Kidney (tissue), 14 donors: ENCODE measurements around the gene GAS1. TPM values are rescaled to one million over a fixed set of nuclear protein-coding genes. Genes with fewer than 3 reads are reported as not detected.

Experiments
- DNase-seq, 5 donors: peaks; one replicate each; pipeline ENCODE4 v3.0.0-alpha.2; 2013 to 2020
- FAIRE-seq: peaks from 2 replicates; lab custom pipeline; 2012; peaks lifted over from hg19 to GRCh38; lab: Jason Lieb, UNC
- H3K27ac ChIP-seq, 2 donors: one replicate each; pipeline ENCODE4 v1.7.0; 2013; ENCODE audit warnings: low read depth in 2 of 2, low read length in 2 of 2, inconsistent platforms in 1 of 2
- H3K27me3 ChIP-seq: one replicate; pipeline ENCODE4 v1.7.1; 2013; ENCODE audit warnings: low read length, inconsistent platforms; ENCODE audit not compliant: control insufficient read depth, insufficient read depth
- H3K36me3 ChIP-seq, 3 donors: one replicate each; pipeline versions ENCODE4 v1.7.0 to v1.7.1; 2013; ENCODE audit warnings: low read length in 3 of 3, control low read depth in 1 of 3, inconsistent platforms in 1 of 3; ENCODE audit not compliant: insufficient read depth in 3 of 3, control insufficient read depth in 2 of 3
- H3K4me1 ChIP-seq, 3 donors: one replicate each; pipeline versions ENCODE4 v1.7.0 to v1.7.1; 2013; ENCODE audit warnings: low read length in 3 of 3, inconsistent platforms in 1 of 3, low read depth in 1 of 3; ENCODE audit not compliant: control insufficient read depth in 2 of 3, insufficient read depth in 2 of 3
- H3K4me3 ChIP-seq, 3 donors: one replicate each; pipeline versions ENCODE4 v1.7.0 to v1.8.1; 2013; ENCODE audit warnings: low read length in 3 of 3, control low read depth in 1 of 3, inconsistent platforms in 1 of 3
- H3K9ac ChIP-seq, 3 donors: one replicate each; pipeline versions ENCODE4 v1.7.0 to v1.7.1; 2013; ENCODE audit warnings: low read length in 3 of 3, control low read depth in 1 of 3, inconsistent platforms in 1 of 3
- H3K9me3 ChIP-seq, 3 donors: one replicate each; pipeline versions ENCODE4 v1.7.0 to v1.7.1; 2013; ENCODE audit warnings: low read length in 3 of 3, control low read depth in 1 of 3, inconsistent platforms in 1 of 3; ENCODE audit not compliant: control insufficient read depth in 2 of 3, insufficient read depth in 1 of 3
- CTCF ChIP-seq: IDR thresholded peaks from 3 replicates; pipeline ENCODE4 v1.5.1; 2012; ENCODE audit warnings: mild to moderate bottlenecking, moderate library complexity, borderline replicate concordance; ENCODE audit not compliant: insufficient read depth; ENCODE audit errors: extremely low read depth
- intact Hi-C: fragments of 100-400 bp; cut with DNase I; formaldehyde crosslinking; loops from one replicate; pipeline ENCODE4 v1.11.1; 2022
- polyA plus RNA-seq: library from polyadenylated mRNA; stranded (reverse); fragments of 350-450 nt; fragmentation: Illumina TruSeq; extraction: RNeasy Lipid Tissue Mini Kit (QIAGEN cat#74804); gene quantifications from one replicate; pipeline ENCODE4 v1.2.3, GENCODE V29; 2014; ENCODE audit warnings: low read depth, low replicate concordance; ENCODE audit not compliant: insufficient read depth
- total RNA-seq: library from RNA; stranded (reverse); fragmentation: NEBNext Ultra II Directional; extraction: Animal tissue kit (Norgen Biotek cat#: 25700); gene quantifications from one replicate; pipeline ENCODE4 v1.2.1, GENCODE V29; 2021
- donor health status: control.
- donor health status: control.
- donor health status: control.
- donor health status: control.
- donor health status: control.
- donor health status: DM: yes; HTN: yes; CAD: no.
- donor health status: Normal renal cell carcinoma (clear cell type).

GAS1 gene
- total and polyA plus RNA-seq, 2 donors from 2014 or later = 5.8 to 8.2 TPM

- Histone ChIP-seq H3K4me3 (peak overlapping the region; percentile 57 to 84 (median 78)), H3K9ac (peak overlapping the region; percentile 49 to 84 (median 71)), H3K27me3 (no peaks in the 10 kb centered on the region), H3K27ac (peak overlapping the region; percentile 69 to 82), H3K4me1 (peaks cover 2 to 9% (median 7%) of the 10 kb centered on the region in 3 donors), H3K36me3 (no peaks in the 10 kb centered on the region), H3K9me3 (no peaks in the 10 kb centered on the region)
- intact Hi-C loops = no loop called here
- FAIRE-seq (no peak), DNase-seq (peak; percentile 90 to 95 (median 91))
- TF ChIP-seq CTCF = peak; percentile 68
Measured at GRCh38 chr9:86948074-86948929, 996 bp upstream of the GAS1 start.

GRCh38 chr9:86946201-86947145 is 833 bp downstream of the GAS1 start:
- H3K27me3 ChIP-seq = no peaks in the 10 kb centered on the region
- H3K9ac ChIP-seq = peak overlapping the region; percentile 45 to 62 (median 45)
- H3K9me3 ChIP-seq = no peaks in the 10 kb centered on the region
- DNase-seq (peak; percentile 63 to 91 (median 75)), FAIRE-seq (no peak)
- H3K36me3 ChIP-seq = no peaks in the 10 kb centered on the region
- peak overlapping the region; percentile 73 to 75 (median 75) for H3K4me3 ChIP-seq
- TF ChIP-seq CTCF = no peak
- H3K4me1 ChIP-seq = peaks cover 7 to 13% (median 13%) of the 10 kb centered on the region in 3 donors
- H3K27ac ChIP-seq = peak overlapping the region; percentile 89 to 96
- intact Hi-C loops = no loop called here

GRCh38 chr9:86945728-86946200 is 1.5 kb downstream of the GAS1 start:
- H3K36me3 ChIP-seq = no peaks in the 10 kb centered on the region
- peak overlapping the region; percentile 73 to 75 (median 73) for H3K4me3 ChIP-seq
- H3K27ac ChIP-seq = peak overlapping the region; percentile 89 to 96
- peaks cover 7 to 13% (median 13%) of the 10 kb centered on the region in 3 donors for H3K4me1 ChIP-seq
- no peak for FAIRE-seq
- DNase-seq = peak; percentile 60 to 89 (median 70)
- TF ChIP-seq CTCF = peak; percentile 30
- H3K9me3 ChIP-seq = no peaks in the 10 kb centered on the region
- H3K27me3 ChIP-seq = no peaks in the 10 kb centered on the region
- H3K9ac ChIP-seq = peak overlapping the region; percentile 45 to 60 (median 48)
- intact Hi-C loops = no loop called here
